Activated T-cell treated with anti-CD3 and anti-CD28 coated beads for 24 hours (primary cell): ENCODE results near the gene SOX5.

Experiments
- DNase-seq: peaks from one replicate; pipeline ENCODE4 v3.0.0-alpha.2; 2020; ENCODE audit warnings: low read depth

Gene SOX5

GRCh38 chr12:23596568-23596967, 352.9 kb downstream of the SOX5 start:
- DNase-seq, result no peak

- no peak for DNase-seq
Measured at GRCh38 chr12:23587833-23588559, 361.5 kb downstream of the SOX5 start.

- no peak for DNase-seq
Measured at GRCh38 chr12:23585782-23586163, 363.7 kb downstream of the SOX5 start.

GRCh38 chr12:23585156-23585781, 364.2 kb downstream of the SOX5 start:
- DNase-seq, result no peak

GRCh38 chr12:23581913-23582312, 367.6 kb downstream of the SOX5 start:
- DNase-seq, result no peak

GRCh38 chr12:23579257-23579656, 370.2 kb downstream of the SOX5 start:
- DNase-seq, result no peak

- no peak for DNase-seq
Measured at GRCh38 chr12:23576372-23576771, 373.1 kb downstream of the SOX5 start.

GRCh38 chr12:23569356-23569755, 380.1 kb downstream of the SOX5 start:
- DNase-seq, result no peak

GRCh38 chr12:23566133-23566532, 383.3 kb downstream of the SOX5 start:
- no peak for DNase-seq

GRCh38 chr12:23564451-23565152, 384.9 kb downstream of the SOX5 start:
- no peak for DNase-seq

- DNase-seq, result no peak
Measured at GRCh38 chr12:23561364-23562345, 387.8 kb downstream of the SOX5 start.

- no peak for DNase-seq
Measured at GRCh38 chr12:23560611-23561010, 388.9 kb downstream of the SOX5 start.

GRCh38 chr12:23559268-23559753, 390.2 kb downstream of the SOX5 start:
- no peak for DNase-seq

GRCh38 chr12:23556661-23557060, 392.8 kb downstream of the SOX5 start:
- DNase-seq, result no peak

- no peak for DNase-seq
Measured at GRCh38 chr12:23555825-23556207, 393.7 kb downstream of the SOX5 start.

- DNase-seq, result no peak
Measured at GRCh38 chr12:23555180-23555824, 394.2 kb downstream of the SOX5 start.

GRCh38 chr12:23552417-23552816, 397.1 kb downstream of the SOX5 start:
- no peak for DNase-seq

- no peak for DNase-seq
Measured at GRCh38 chr12:23550753-23551152, 398.7 kb downstream of the SOX5 start.

GRCh38 chr12:23548742-23549141, 400.7 kb downstream of the SOX5 start:
- no peak for DNase-seq

GRCh38 chr12:23546756-23547155, 402.7 kb downstream of the SOX5 start:
- no peak for DNase-seq

- DNase-seq, result no peak
Measured at GRCh38 chr12:23543767-23544166, 405.7 kb downstream of the SOX5 start.
